ENCODE measurements around the gene RFXAP. TPM values are rescaled to one million over a fixed set of nuclear protein-coding genes. Genes with fewer than 3 reads are reported as not detected.

Gene RFXAP
- total and polyA plus RNA-seq, 2 of the 4 experiments (the other 2 are of a cell fraction), result 0.54 to 2.7 TPM

- ChIA-PET POLR2A (ENCODE audit: unreplicated experiment) (interaction anchor here (0.7 kb wide), 1 partner anchor 890 kb away, joined by 10 read pairs; no protein-coding TSS in a partner anchor), CTCF (no interaction called here)
- H3K18ac ChIP-seq (ENCODE audit: low read depth, low read length), result no peak overlapping the region
- no peak overlapping the region for H3K23ac ChIP-seq (ENCODE audit: low read depth, low read length)
- no peak for ATAC-seq (ENCODE audit: low read depth)
- H3K14ac ChIP-seq (replicated peaks; ENCODE audit: low read depth, low read length), result no peak overlapping the region
- no peak overlapping the region for H2BK20ac ChIP-seq (ENCODE audit: low read depth, low read length)
- no peak for TF ChIP-seq RFX5 (IDR thresholded peaks at IDR 0.05; ENCODE audit: low read depth, low read length)
- TF ChIP-seq FOS (IDR thresholded peaks at IDR 0.05; ENCODE audit: low read depth, low read length), result no peak
- TF ChIP-seq MAZ (IDR thresholded peaks at IDR 0.05; ENCODE audit: borderline replicate concordance, low read depth, low read length), result no peak
- TF ChIP-seq SMC3 (IDR thresholded peaks at IDR 0.05; ENCODE audit: low read depth, low read length), result no peak
- TF ChIP-seq RCOR1 (IDR thresholded peaks at IDR 0.05; ENCODE audit: insufficient replicate concordance, low read length), result no peak
- TF ChIP-seq, protein P1, sequence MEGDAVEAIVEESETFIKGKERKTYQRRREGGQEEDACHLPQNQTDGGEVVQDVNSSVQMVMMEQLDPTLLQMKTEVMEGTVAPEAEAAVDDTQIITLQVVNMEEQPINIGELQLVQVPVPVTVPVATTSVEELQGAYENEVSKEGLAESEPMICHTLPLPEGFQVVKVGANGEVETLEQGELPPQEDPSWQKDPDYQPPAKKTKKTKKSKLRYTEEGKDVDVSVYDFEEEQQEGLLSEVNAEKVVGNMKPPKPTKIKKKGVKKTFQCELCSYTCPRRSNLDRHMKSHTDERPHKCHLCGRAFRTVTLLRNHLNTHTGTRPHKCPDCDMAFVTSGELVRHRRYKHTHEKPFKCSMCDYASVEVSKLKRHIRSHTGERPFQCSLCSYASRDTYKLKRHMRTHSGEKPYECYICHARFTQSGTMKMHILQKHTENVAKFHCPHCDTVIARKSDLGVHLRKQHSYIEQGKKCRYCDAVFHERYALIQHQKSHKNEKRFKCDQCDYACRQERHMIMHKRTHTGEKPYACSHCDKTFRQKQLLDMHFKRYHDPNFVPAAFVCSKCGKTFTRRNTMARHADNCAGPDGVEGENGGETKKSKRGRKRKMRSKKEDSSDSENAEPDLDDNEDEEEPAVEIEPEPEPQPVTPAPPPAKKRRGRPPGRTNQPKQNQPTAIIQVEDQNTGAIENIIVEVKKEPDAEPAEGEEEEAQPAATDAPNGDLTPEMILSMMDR (conservative IDR thresholded peaks at IDR 0.05; ENCODE audit: low read depth, low read length), result no peak
- no peak for TF ChIP-seq RAD21 (IDR thresholded peaks at IDR 0.05; ENCODE audit: low read length)
- no peak for TF ChIP-seq MAFK (IDR thresholded peaks at IDR 0.05; ENCODE audit: low read depth, low read length)
- no peak for TF ChIP-seq CHD1 (IDR thresholded peaks at IDR 0.05; ENCODE audit: low read depth, low read length)
- no peak for TF ChIP-seq ELK1 (IDR thresholded peaks at IDR 0.05; ENCODE audit: borderline replicate concordance, low read depth, low read length)
- TF ChIP-seq POLR2A (IDR thresholded peaks at IDR 0.05; ENCODE audit: low read depth, low read length), result no peak
- no peak for TF ChIP-seq BHLHE40 (IDR thresholded peaks at IDR 0.05; ENCODE audit: low read depth, low read length)
- TF ChIP-seq USF2 (IDR thresholded peaks at IDR 0.05; ENCODE audit: low read depth, low read length), result no peak
- TF ChIP-seq NFE2L2 (IDR thresholded peaks at IDR 0.05; ENCODE audit: low read depth, low read length), result no peak
- H3K4ac ChIP-seq (ENCODE audit: low read depth, low read length), result no peak overlapping the region
- H3K4me1 ChIP-seq (ENCODE audit: control insufficient read depth, insufficient read depth, low read length), result 0 out of 2 replicates have a peak, but pooled peaks cover 2% of the 10 kb centered on the region
- in situ Hi-C loops (cut with MboI; ENCODE audit: low sequenced_read_pairs) (loop anchor here (25.0 kb wide), 1 partner anchor 775 kb away; no protein-coding TSS in a partner anchor), intact Hi-C loops (cut with micrococcal nuclease) (no loop called here), dilution Hi-C loops (cut with HindIII; ENCODE audit: low sequenced_read_pairs, unreplicated experiment) (no loop called here)
- no CpG with 5 or more reads among the region's 4 CpGs for WGBS, 2 experiments (ENCODE audit: extremely low coverage in 2 of 2, insufficient read length in 1 of 2)
- no TSS peak for BruUV-seq (replicated peaks)
- H2BK5ac ChIP-seq (ENCODE audit: low read depth, low read length, poor library complexity, severe bottlenecking), result no peak overlapping the region
- H4K20me1 ChIP-seq (ENCODE audit: insufficient read depth, low read length), result no peaks in the 10 kb centered on the region; the same call in 1 of the 2 replicates
- H3K79me1 ChIP-seq (ENCODE audit: low read depth in 1 of 2, low read length in 2 of 2), result peaks cover 0 to 13% of the 10 kb centered on the region in 2 experiments; a peak in 2 of 4 replicates
- no peak overlapping the region for H3K56ac ChIP-seq (ENCODE audit: extremely low read depth, insufficient read depth, low read length)
- H3K27ac ChIP-seq (ENCODE audit: insufficient read depth, low read length), result no peak overlapping the region
- H4K8ac ChIP-seq (ENCODE audit: low read depth in 2 of 2, low read length in 2 of 2), result no peak overlapping the region
- H4K5ac ChIP-seq (ENCODE audit: low read depth, low read length), result no peak overlapping the region
- no peak overlapping the region for H3K9ac ChIP-seq (ENCODE audit: low read depth, low read length)
- no peak overlapping the region for H3K4me3 ChIP-seq (ENCODE audit: insufficient read depth, low read depth, low read length)
- H2BK120ac ChIP-seq (ENCODE audit: low read depth, low read length), result no peak overlapping the region
- no peak for DNase-seq
- H4K91ac ChIP-seq (ENCODE audit: insufficient read depth, low read depth, low read length), result no peak overlapping the region
- H2AK5ac ChIP-seq (ENCODE audit: low read depth, low read length), result no peak overlapping the region
- no peak overlapping the region for H2BK15ac ChIP-seq (ENCODE audit: low read depth, low read length)
- H3K27me3 ChIP-seq (ENCODE audit: control insufficient read depth, insufficient read depth, low read length), result no peaks in the 10 kb centered on the region
- no peaks in the 10 kb centered on the region for H3K36me3 ChIP-seq (ENCODE audit: control insufficient read depth, insufficient read depth, low read length)
- H2AK9ac ChIP-seq (replicated peaks; ENCODE audit: low read depth, low read length, poor library complexity), result no peak overlapping the region
- H3K9me3 ChIP-seq (ENCODE audit: control insufficient read depth, insufficient read depth, low read length), result no peaks in the 10 kb centered on the region
- no peak overlapping the region for H2AFZ ChIP-seq (replicated peaks; ENCODE audit: low read length, poor library complexity)
- H3K4me2 ChIP-seq (ENCODE audit: low read depth, low read length), result no peak overlapping the region
- peaks cover 6% of the 10 kb centered on the region for H3K9me1 ChIP-seq (ENCODE audit: insufficient read depth, low read length)
These were observed 18.5 kb downstream of the RFXAP start for GRCh38 chr13:36837354-36838092.

All from IMR-90 (cell line).